Measurements from ENCODE around the gene WDR70.

WDR70 gene

GRCh38 chr5:37738865-37739488, 359.9 kb downstream of the WDR70 start:
- Histone ChIP-seq H3K4me2 (peak overlapping the region; percentile 70), H3K9ac (no peak overlapping the region), H4K20me1 (ENCODE audit: insufficient read depth) (no peaks in the 10 kb centered on the region), H3K79me2 (ENCODE audit: insufficient read depth, low read depth) (no peaks in the 10 kb centered on the region), H2AFZ (ENCODE audit: low read depth) (no peak overlapping the region), H3K36me3 (ENCODE audit: insufficient read depth) (no peaks in the 10 kb centered on the region), H3K27me3 (ENCODE audit: insufficient read depth, low read depth) (no peaks in the 10 kb centered on the region), H3K27ac (no peak overlapping the region), H3K4me1 (ENCODE audit: low read depth, poor library complexity, severe bottlenecking) (peaks cover 59% of the 10 kb centered on the region), H3K4me3 (IDR thresholded peaks at IDR 0.05; ENCODE audit: insufficient read depth, low read depth, low read length) (no peak overlapping the region)
- no peak for TF ChIP-seq CTCF (conservative IDR thresholded peaks at IDR 0.05; ENCODE audit: low read depth, low read length)

- Histone ChIP-seq H3K27me3 (ENCODE audit: insufficient read depth, low read depth) (no peaks in the 10 kb centered on the region), H3K27ac (no peak overlapping the region), H3K36me3 (ENCODE audit: insufficient read depth) (no peaks in the 10 kb centered on the region), H3K79me2 (ENCODE audit: insufficient read depth, low read depth) (no peaks in the 10 kb centered on the region), H3K4me3 (IDR thresholded peaks at IDR 0.05; ENCODE audit: insufficient read depth, low read depth, low read length) (no peak overlapping the region), H4K20me1 (ENCODE audit: insufficient read depth) (no peaks in the 10 kb centered on the region), H2AFZ (ENCODE audit: low read depth) (no peak overlapping the region), H3K9ac (no peak overlapping the region), H3K4me2 (no peak overlapping the region), H3K4me1 (ENCODE audit: low read depth, poor library complexity, severe bottlenecking) (peaks cover 54% of the 10 kb centered on the region)
- TF ChIP-seq CTCF (conservative IDR thresholded peaks at IDR 0.05; ENCODE audit: low read depth, low read length), result no peak
These were observed 360.7 kb downstream of the WDR70 start for GRCh38 chr5:37739817-37740261.

GRCh38 chr5:37740331-37741066, 361.4 kb downstream of the WDR70 start:
- H3K9ac ChIP-seq, result no peak overlapping the region
- no peaks in the 10 kb centered on the region for H4K20me1 ChIP-seq (ENCODE audit: insufficient read depth)
- no peak overlapping the region for H3K4me3 ChIP-seq (IDR thresholded peaks at IDR 0.05; ENCODE audit: insufficient read depth, low read depth, low read length)
- H3K27me3 ChIP-seq (ENCODE audit: insufficient read depth, low read depth), result no peaks in the 10 kb centered on the region
- TF ChIP-seq CTCF (conservative IDR thresholded peaks at IDR 0.05; ENCODE audit: low read depth, low read length), result no peak
- no peak overlapping the region for H3K4me2 ChIP-seq
- no peak overlapping the region for H2AFZ ChIP-seq (ENCODE audit: low read depth)
- H3K4me1 ChIP-seq (ENCODE audit: low read depth, poor library complexity, severe bottlenecking), result peaks cover 48% of the 10 kb centered on the region
- no peaks in the 10 kb centered on the region for H3K79me2 ChIP-seq (ENCODE audit: insufficient read depth, low read depth)
- no peak overlapping the region for H3K27ac ChIP-seq
- no peaks in the 10 kb centered on the region for H3K36me3 ChIP-seq (ENCODE audit: insufficient read depth)

GRCh38 chr5:37742111-37742510, 363.0 kb downstream of the WDR70 start:
- H3K79me2 ChIP-seq (ENCODE audit: insufficient read depth, low read depth), result no peaks in the 10 kb centered on the region
- no peak overlapping the region for H3K27ac ChIP-seq
- no peak for TF ChIP-seq CTCF (conservative IDR thresholded peaks at IDR 0.05; ENCODE audit: low read depth, low read length)
- no peak overlapping the region for H3K9ac ChIP-seq
- H3K4me1 ChIP-seq (ENCODE audit: low read depth, poor library complexity, severe bottlenecking), result peaks cover 31% of the 10 kb centered on the region
- no peak overlapping the region for H3K4me3 ChIP-seq (IDR thresholded peaks at IDR 0.05; ENCODE audit: insufficient read depth, low read depth, low read length)
- H2AFZ ChIP-seq (ENCODE audit: low read depth), result no peak overlapping the region
- H3K4me2 ChIP-seq, result no peak overlapping the region
- H3K36me3 ChIP-seq (ENCODE audit: insufficient read depth), result no peaks in the 10 kb centered on the region
- H4K20me1 ChIP-seq (ENCODE audit: insufficient read depth), result no peaks in the 10 kb centered on the region
- H3K27me3 ChIP-seq (ENCODE audit: insufficient read depth, low read depth), result no peaks in the 10 kb centered on the region

Measured in KMS-11 (cell line).